ENCODE data around the gene SDF2.
A peak's percentile ranks its signal among the peaks of the same experiment; 100 is the strongest.
"Not testable (repeated sequence)": the region's sequence is repeated elsewhere in the genome, so short reads cannot be mapped to it uniquely, and the experiment has no call there.

Gene SDF2

DNA sequence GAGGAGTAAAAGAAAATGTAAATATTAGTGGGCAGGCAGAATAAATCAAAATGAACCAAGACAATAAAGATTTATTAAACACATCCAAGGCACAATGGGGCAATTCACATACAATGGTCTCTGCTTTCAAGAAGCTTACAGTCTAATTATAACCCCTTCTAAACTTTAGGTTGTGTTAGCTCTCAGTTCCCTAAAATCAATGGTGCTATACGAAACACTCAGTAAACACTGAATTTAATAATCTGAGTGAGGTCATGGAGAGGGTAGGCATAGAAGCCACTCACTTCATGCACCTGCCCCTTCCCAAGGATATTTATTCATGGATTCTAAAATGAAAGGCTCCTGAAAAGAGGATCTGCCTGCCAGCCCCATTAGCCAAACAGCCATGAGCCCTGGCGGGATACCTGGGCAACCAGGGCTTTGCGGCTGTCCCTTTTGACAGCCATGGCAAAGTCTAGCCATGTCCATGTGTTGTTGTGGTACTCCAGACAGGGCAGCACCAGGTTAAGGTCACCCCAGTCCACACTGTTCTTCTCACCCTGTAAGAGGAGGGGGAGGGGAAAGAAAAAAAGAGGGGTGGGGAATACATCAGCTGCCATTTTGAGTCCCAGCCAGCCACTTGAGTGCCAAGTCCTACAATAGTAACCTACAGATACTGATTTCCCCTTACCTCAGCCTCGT is 46.3 kb downstream of the SDF2 start:
- FAIRE-seq (no peak), DNase-seq (ENCODE audit: insufficient read length, low spot score) (no peak)
- TF ChIP-seq, protein P1, sequence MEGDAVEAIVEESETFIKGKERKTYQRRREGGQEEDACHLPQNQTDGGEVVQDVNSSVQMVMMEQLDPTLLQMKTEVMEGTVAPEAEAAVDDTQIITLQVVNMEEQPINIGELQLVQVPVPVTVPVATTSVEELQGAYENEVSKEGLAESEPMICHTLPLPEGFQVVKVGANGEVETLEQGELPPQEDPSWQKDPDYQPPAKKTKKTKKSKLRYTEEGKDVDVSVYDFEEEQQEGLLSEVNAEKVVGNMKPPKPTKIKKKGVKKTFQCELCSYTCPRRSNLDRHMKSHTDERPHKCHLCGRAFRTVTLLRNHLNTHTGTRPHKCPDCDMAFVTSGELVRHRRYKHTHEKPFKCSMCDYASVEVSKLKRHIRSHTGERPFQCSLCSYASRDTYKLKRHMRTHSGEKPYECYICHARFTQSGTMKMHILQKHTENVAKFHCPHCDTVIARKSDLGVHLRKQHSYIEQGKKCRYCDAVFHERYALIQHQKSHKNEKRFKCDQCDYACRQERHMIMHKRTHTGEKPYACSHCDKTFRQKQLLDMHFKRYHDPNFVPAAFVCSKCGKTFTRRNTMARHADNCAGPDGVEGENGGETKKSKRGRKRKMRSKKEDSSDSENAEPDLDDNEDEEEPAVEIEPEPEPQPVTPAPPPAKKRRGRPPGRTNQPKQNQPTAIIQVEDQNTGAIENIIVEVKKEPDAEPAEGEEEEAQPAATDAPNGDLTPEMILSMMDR (IDR thresholded peaks at IDR 0.05; ENCODE audit: insufficient read depth, missing control alignments), result no peak

DNA sequence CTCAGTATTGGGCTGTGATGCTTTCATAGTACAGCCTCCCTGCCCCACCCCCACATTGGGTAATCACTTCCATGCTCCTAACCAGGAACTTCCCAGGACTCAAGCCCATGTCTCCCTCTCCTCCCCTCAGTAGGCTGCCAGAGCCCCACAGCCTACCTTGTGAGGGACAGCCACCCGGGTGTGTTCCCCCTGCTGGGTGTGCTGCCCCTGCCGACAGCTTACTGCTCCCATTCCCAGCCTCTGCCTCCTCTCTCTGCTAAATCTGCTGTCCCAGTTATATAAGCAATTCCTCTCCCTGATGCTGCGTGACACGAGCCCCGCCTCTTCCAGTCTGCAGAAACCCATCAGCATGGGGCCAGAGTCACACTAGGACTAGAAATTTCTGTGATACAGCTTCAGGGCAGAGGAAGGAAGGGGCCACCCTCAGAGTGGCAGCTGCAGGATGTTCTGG is 47.8 kb downstream of the SDF2 start, which contains the start of gene RSKR:
Gene RSKR, minus strand, starts transcription at position 255 of the 451 bp plus-strand sequence. Its CDS starts 24 bp downstream, at position 231.
- TF ChIP-seq, protein P1 (IDR thresholded peaks at IDR 0.05; ENCODE audit: insufficient read depth, missing control alignments), result no peak
- no peak for DNase-seq (ENCODE audit: insufficient read length, low spot score)
- FAIRE-seq, result no peak

DNA sequence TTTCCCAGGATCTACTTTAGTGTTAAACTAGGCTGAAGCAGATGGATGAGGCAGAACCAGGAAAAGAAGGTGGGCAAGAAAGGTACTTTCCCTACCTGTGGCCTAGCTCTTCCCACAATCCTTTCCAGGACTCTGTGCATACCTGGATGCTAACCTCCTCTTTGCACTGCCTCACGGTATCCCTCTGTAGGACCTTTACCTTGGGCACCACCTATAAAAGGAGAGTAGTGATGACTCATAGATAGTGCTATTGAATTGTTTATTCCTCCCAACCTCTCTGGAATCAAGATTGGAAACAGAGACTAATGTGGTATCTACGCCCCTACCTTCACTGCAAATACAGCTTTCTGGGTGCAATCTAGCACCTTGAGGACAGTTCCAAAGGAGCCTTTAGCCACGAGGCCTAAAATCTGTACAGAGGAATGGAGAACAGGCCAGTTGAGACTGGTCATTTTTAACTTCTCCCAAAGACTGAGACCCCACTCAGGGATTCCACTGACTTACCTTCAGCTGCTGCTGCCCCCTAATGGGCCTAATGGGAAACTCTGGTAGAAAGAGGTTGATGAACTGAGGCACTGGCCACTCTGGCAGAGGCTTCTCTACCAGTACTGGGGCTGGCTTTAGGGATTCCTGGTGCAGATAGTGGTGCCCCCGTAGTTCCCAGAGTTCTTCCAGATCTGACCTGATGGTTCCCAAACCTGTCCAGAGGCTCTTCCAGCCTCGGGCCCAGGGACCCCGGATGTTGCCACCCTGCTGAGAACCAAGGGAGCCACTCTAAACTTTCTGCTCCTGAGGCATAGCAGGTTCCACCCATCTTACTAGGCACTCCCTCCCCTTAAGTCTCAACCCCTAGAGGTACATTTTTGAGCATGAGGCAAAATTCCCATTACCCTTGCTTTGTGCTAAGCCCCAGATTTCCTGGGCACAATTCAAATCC is 48.5 kb downstream of the SDF2 start:
- no peak for FAIRE-seq
- peak; percentile 47 for DNase-seq (ENCODE audit: insufficient read length, low spot score)
- TF ChIP-seq, protein P1 (IDR thresholded peaks at IDR 0.05; ENCODE audit: insufficient read depth, missing control alignments), result peak; percentile 86

DNA sequence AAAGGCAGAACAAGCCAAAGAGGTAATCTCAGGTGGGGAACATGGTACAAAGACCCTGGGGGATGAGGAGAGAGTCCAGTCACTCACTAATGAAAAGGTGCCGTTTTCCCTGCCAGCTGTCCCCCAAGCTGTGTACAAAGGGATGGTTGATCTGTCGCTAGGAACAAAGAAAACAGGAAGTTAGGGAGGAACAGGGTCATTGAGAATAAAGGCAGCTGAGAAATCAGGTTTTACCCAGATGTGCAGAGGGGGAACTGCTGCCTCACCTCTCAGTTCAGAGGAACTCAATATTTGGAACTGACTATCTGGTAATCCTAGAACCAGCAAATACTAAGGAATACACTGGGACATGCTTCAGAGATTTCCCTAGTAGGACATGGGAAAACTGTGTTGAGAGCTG is 49.2 kb downstream of the SDF2 start:
- TF ChIP-seq, protein P1 (IDR thresholded peaks at IDR 0.05; ENCODE audit: insufficient read depth, missing control alignments), result no peak
- no peak for DNase-seq (ENCODE audit: insufficient read length, low spot score)
- FAIRE-seq, result no peak

DNA sequence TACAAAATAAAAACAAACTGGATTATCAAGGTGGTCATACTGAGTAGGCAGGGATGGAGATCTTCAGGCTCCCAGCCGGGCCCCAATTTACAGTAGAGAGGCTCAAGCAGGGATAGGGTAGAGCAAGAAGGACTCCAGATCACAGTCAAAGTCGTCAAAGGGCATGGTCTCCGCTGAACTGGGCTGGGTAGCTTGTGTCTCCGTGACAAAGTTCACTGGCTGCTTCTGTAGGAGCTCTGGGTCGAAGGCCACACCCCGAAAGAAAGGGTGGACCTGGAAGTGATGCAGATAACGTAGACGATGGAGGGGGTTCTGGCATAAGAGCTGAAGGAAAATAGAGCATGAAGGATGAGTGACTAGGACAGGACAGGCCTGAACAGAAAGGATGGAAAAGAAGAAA is 51.3 kb downstream of the SDF2 start:
- TF ChIP-seq, protein P1 (IDR thresholded peaks at IDR 0.05; ENCODE audit: insufficient read depth, missing control alignments), result no peak
- FAIRE-seq (no peak), DNase-seq (ENCODE audit: insufficient read length, low spot score) (no peak)

DNA sequence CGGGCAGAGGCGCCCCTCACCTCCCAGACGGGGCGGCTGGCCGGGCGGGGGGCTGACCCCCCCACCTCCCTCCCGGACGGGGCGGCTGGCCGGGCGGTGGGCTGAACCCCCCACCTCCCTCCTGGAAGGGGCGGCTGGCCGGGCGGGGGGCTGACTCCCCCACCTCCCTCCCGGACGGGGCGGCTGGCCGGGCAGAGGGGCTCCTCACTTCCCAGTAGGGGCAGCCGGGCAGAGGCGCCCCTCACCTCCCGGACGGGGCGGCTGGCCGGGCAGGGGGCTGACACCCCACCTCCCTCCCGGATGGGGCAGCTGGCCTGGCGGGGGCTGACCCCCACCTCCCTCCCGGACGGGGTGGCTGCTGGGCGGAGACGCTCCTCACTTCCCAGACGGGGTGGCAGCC is 57.7 kb downstream of the SDF2 start:
- DNase-seq (ENCODE audit: insufficient read length, low spot score); FAIRE-seq: not testable (repeated sequence)

DNA sequence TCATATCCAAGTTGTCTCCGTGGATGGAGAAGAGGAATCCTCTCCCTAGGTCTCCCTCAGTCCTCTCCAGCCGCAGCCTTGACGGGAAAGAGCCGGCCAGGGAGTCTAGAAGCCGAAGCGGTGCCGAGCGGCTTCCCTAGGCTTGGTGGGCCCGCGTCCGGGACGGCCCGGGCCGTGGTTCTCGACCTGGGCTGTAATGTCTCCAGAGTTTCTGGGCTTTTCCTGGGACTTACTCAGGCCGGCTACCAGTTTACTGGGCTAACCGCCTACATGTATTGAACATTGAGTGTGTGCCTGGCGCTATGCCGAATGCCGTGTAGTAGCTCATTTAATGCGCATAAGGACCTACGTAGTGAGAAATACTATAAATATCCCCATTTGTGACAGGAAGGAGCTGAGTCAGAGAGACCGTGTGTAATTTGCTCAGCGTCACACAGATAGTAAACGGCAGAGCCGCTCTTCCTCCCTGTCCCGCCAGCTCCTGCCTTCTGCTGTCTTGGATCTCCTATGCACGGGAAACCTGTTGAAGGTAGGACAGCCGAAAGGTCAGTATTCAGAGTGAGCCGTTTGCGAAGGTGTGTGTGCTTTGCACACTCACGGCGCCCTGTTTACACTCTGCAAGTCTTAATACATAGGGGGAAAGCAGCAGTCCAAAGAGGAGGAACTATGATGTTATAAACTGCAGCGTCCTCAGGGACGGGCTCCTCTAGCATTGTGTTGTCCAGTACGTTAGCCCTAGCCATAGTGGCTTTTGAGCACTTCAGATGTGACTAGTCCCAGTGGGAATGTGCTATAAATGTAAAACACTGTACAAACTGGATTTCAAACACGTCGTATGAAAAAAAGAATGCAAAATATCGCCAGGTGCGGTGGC is 62.2 kb downstream of the SDF2 start:
- TF ChIP-seq, protein P1 (IDR thresholded peaks at IDR 0.05; ENCODE audit: insufficient read depth, missing control alignments), result no peak
- peak; percentile 35 for DNase-seq (ENCODE audit: insufficient read length, low spot score)
- FAIRE-seq, result no peak

All from D721Med (cell line).